ENCODE results near the gene LIN9. TPM values are rescaled to one million over a fixed set of nuclear protein-coding genes. Genes with fewer than 3 reads are reported as not detected.

Gene LIN9
- total RNA-seq, 1 donor from 2014 or later, result 4.6 TPM

- TF ChIP-seq CTCF (IDR thresholded peaks at IDR 0.05), result no peak
- no peak for DNase-seq
- peaks cover 5% of the 10 kb centered on the region for H3K27me3 ChIP-seq
- no peak for ATAC-seq
- H3K9me3 ChIP-seq, result no peaks in the 10 kb centered on the region
- intact Hi-C loops (cut with DNase I), result no loop called here
- no peaks in the 10 kb centered on the region for H3K4me1 ChIP-seq
- H3K4me3 ChIP-seq, result no peak overlapping the region
- H3K36me3 ChIP-seq, result no peaks in the 10 kb centered on the region
- H3K27ac ChIP-seq, result no peak overlapping the region
Observed at GRCh38 chr1:226329237-226329636, 20.3 kb upstream of the LIN9 start.

GRCh38 chr1:226327761-226328162 is 18.8 kb upstream of the LIN9 start:
- Histone ChIP-seq H3K9me3 (no peaks in the 10 kb centered on the region), H3K36me3 (no peaks in the 10 kb centered on the region), H3K4me3 (no peak overlapping the region), H3K27me3 (peaks cover 5% of the 10 kb centered on the region), H3K4me1 (no peaks in the 10 kb centered on the region), H3K27ac (no peak overlapping the region)
- no peak for TF ChIP-seq CTCF (IDR thresholded peaks at IDR 0.05)
- no peak for ATAC-seq
- no peak for DNase-seq
- intact Hi-C loops (cut with DNase I), result no loop called here

- TF ChIP-seq CTCF (IDR thresholded peaks at IDR 0.05), result no peak
- no peaks in the 10 kb centered on the region for H3K9me3 ChIP-seq
- DNase-seq, result no peak
- no peaks in the 10 kb centered on the region for H3K4me1 ChIP-seq
- intact Hi-C loops (cut with DNase I), result no loop called here
- no peak for ATAC-seq
- H3K4me3 ChIP-seq, result no peak overlapping the region
- peaks cover 10% of the 10 kb centered on the region for H3K27me3 ChIP-seq
- H3K36me3 ChIP-seq, result no peaks in the 10 kb centered on the region
- no peak overlapping the region for H3K27ac ChIP-seq
Observed at GRCh38 chr1:226325178-226325577, 16.2 kb upstream of the LIN9 start.

GRCh38 chr1:226324479-226324878 is 15.5 kb upstream of the LIN9 start:
- Histone ChIP-seq H3K4me1 (no peaks in the 10 kb centered on the region), H3K27ac (no peak overlapping the region), H3K27me3 (peaks cover 10% of the 10 kb centered on the region), H3K36me3 (no peaks in the 10 kb centered on the region), H3K9me3 (no peaks in the 10 kb centered on the region), H3K4me3 (no peak overlapping the region)
- DNase-seq, result no peak
- intact Hi-C loops (cut with DNase I), result no loop called here
- no peak for ATAC-seq
- TF ChIP-seq CTCF (IDR thresholded peaks at IDR 0.05), result no peak

- ATAC-seq (no peak), DNase-seq (no peak)
- no peaks in the 10 kb centered on the region for H3K9me3 ChIP-seq
- no peak overlapping the region for H3K4me3 ChIP-seq
- H3K36me3 ChIP-seq, result no peaks in the 10 kb centered on the region
- TF ChIP-seq CTCF (IDR thresholded peaks at IDR 0.05), result no peak
- peaks cover 10% of the 10 kb centered on the region for H3K27me3 ChIP-seq
- no peak overlapping the region for H3K27ac ChIP-seq
- no peaks in the 10 kb centered on the region for H3K4me1 ChIP-seq
- intact Hi-C loops (cut with DNase I), result no loop called here
Observed at GRCh38 chr1:226322986-226323385, 14.0 kb upstream of the LIN9 start.

- DNase-seq (no peak), ATAC-seq (no peak)
- H3K9me3 ChIP-seq, result no peaks in the 10 kb centered on the region
- peaks cover 10% of the 10 kb centered on the region for H3K27me3 ChIP-seq
- intact Hi-C loops (cut with DNase I), result no loop called here
- no peaks in the 10 kb centered on the region for H3K36me3 ChIP-seq
- no peak overlapping the region for H3K27ac ChIP-seq
- no peaks in the 10 kb centered on the region for H3K4me1 ChIP-seq
- TF ChIP-seq CTCF (IDR thresholded peaks at IDR 0.05), result no peak
- H3K4me3 ChIP-seq, result no peak overlapping the region
Observed at GRCh38 chr1:226320930-226321329, 12.0 kb upstream of the LIN9 start.
